HG02623 (cell line): ENCODE data around the gene CPVL.

Source experiments
- ATAC-seq: cut with Tn5 transposase; IDR thresholded peaks from one replicate; pipeline ENCODE4 v1.9.1; 2021; ENCODE audit warnings: moderate library complexity; ENCODE audit not compliant: unreplicated experiment

The CPVL gene

GRCh38 chr7:29007127-29007526 is 139.2 kb downstream of the CPVL start:
- ATAC-seq = no peak

- ATAC-seq = no peak
These were observed 140.5 kb downstream of the CPVL start for GRCh38 chr7:29005829-29006228.

- no peak for ATAC-seq
These were observed 140.9 kb downstream of the CPVL start for GRCh38 chr7:29005406-29005805.

- ATAC-seq = no peak
These were observed 142.6 kb downstream of the CPVL start for GRCh38 chr7:29003703-29004102.

GRCh38 chr7:29000717-29001076 is 145.6 kb downstream of the CPVL start:
- no peak for ATAC-seq

DNA sequence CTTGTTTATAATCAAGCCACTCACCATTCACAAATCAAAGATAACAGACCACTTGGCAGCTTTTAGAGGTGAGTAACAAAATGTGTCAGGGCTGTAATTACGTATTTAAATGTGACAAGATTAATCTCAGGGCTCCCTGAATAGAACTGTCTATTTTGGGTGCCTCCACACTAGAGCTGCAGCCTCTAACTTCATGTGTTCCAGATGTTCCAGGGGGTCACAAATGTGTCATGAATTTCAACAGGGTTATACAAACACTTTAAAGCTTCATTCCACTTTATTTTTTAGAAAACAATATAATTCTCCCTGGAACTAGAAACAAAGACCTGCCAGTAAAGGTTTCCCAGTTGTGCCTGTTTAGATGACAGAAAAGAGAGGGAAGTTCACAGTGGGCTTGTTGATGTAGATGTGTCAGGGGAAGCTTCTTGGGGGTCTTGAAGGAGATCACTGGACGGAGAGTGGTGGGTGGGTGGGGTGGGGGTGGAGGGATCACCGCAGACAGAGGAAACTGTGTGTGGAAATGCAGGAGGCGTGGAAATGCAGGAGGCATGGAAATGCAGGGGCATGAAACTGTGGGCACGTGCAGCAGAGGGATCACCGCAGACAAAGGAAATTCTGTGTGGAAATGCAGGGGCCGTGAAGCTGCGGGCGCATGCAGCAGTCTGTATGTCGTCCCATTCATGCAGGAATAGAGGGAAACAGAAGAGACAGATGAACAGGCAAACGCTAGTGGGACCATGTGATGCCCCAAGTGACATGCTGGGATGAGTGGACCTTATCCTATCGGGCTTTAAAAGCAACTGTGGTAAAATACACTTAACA is 146.2 kb downstream of the CPVL start:
- ATAC-seq = no peak

DNA sequence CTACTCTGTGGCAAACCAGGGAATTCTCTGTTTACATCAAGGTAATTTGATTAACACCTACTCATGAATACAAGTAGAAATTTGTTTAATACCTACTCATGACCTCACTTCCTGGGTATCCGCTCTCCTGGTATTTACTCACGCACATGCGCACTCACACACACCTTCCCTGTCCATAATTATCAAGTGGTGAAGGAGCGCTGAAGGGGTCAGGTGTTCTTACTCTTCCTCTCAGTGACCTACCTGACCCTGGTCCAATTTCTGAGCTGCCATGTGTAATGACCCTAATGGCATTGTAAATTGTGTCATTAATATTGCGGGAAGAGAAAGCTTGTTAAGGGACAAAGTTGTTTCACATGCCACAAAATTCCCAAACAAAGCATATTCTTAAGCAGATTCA is 146.9 kb downstream of the CPVL start:
- no peak for ATAC-seq

DNA sequence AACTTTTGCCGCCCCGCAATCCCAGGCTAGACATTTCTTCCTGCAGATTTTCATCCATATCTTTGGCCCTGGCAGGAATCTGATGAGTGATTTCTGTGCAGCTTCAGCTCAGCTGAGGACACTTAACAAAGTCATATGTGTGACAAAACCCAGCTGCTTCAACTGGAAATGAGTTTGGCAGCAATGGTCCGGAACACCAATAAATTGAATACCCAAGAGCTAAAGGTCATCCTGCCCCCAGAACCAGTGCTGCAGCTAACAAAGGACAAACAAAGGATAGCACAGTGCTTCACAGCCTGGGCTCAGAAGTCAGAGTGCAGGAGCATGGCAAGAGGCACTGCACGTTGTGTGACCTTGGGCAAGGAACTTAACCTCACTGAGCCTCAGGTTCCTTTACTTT is 148.2 kb downstream of the CPVL start:
- no peak for ATAC-seq

GRCh38 chr7:28996836-28997235 is 149.5 kb downstream of the CPVL start:
- ATAC-seq = no peak

- ATAC-seq = no peak
These were observed 153.0 kb downstream of the CPVL start for GRCh38 chr7:28993371-28993770.

DNA sequence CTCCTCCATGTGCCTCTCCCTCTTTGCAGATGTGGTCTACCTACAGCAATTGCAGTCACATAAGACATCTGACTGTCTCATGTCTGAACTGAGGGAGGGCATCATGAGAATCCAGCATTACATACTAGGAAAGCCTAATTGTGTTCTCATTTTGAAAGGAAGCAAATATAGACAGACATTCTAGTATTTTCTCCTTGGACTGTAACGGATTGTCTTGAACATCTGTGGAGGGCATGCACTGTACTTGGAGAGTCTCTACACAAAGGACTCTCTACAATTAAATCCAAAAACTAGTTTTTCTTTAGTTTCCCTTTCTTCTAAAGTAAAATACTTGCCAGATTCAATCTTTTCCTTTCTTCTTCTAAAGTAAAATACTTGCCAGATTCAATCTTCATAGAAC is 153.5 kb downstream of the CPVL start:
- ATAC-seq = no peak

GRCh38 chr7:28990200-28990960 is 156.0 kb downstream of the CPVL start:
- ATAC-seq = no peak

DNA sequence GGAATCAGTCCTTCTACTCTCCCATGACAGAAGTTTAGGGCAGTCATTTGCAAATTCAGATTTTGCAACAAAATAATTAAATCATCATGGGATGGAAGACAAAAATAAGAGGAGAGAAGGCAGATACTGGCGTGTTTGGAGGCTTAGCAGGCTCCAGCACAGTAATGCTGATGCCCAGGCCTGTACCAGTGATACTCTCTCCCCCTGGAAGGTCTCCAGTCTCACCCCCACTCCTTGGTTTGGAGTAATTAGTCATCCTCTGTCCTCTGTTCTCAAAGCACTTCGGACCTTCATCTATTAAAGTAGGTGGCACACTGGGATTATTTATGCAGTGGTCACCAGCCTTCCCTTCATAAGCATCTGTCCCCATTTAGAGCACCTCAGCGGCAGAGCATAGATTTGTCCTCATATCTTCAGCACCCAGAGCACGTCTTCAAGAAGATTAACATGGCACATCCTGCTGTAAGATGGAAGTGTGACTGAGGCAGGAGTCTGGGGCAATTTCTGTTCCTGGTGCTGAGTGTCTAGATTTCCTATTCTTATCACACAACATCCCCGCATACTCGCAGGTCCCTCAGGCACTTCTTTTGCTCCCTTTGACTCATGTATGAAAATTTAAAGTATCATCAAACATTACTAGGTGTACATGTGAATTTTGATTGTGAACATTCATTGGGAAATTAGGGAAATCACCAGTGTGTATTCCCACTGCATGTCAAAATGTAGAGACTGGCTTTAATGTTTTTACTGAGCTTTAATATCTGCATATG is 156.9 kb downstream of the CPVL start:
- no peak for ATAC-seq

DNA sequence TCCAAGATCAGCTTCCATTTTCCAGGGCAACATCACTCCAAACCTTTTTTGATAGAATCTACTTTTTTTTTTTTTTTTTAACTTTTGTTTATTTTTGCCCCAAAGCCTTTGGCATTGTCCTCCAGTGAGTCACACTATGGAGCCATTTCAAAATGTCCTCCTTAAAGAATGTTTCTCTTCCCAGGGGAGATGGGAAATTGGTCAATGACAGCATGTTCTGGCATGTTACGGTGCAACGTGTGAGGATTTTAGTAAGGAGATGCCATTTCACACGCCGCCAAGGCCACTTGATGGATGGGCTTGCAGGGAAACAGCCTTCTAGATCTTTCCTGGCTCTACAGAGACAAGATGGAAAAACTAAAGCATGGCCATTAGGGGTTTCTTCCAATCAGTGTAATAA is 157.5 kb downstream of the CPVL start:
- ATAC-seq = no peak

- ATAC-seq = no peak
These were observed 158.2 kb downstream of the CPVL start for GRCh38 chr7:28988091-28988490.

GRCh38 chr7:28986765-28987110 is 159.6 kb downstream of the CPVL start:
- ATAC-seq = no peak

DNA sequence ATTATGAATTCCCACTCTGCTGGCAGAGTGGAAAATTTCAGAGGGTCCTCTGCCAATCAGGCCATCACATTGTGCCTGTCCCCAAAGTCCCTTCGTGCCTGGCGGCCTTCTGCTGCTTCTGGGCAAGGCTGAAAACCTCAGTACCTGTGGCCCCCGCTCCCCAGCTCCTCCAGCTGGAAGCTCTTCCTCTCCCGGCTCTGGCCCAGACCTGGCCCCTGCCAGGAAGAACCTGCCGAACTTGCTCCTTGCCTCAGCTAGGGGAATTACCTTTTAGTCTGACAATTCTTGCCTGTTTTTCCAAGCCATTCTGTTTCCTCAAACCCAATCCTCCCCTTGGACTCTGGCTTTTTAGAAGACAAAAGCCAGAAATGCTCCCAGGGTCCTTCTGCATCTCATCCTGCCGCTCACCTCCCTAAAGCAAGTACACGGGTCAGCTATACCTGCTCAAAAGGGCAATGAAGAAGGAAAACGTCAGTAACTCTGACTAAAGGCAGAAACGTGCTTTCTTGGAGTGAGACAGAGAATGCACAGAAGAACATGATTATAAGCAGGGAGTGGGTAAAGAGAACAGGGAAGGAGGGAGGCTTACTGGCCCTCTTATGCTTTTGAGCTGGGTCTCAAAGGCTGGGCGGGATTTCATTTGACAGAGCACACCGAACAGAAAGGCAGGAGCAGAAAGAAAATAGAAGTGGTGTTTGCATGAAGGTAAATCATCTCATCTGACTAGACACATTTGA is 160.1 kb downstream of the CPVL start:
- no peak for ATAC-seq

GRCh38 chr7:28984631-28985030 is 161.7 kb downstream of the CPVL start:
- no peak for ATAC-seq

DNA sequence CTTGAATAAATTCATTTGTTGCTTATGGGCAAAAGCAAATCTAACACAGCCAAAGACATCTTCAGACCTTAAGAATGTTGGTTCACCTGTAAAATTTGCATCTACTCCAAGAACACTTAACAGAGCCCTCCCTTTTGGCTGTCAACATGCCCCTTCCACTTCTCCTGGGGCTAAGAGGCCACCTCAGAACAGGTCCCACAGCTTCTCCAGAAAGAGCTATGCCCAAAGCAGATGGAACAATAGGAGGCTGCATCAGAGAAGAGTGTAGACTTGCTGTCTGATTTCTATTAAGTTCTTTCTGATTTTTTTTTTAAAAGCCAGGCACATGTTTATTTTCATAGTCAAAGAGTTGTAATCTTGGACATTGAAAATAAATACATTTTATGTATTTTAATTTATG is 162.1 kb downstream of the CPVL start:
- ATAC-seq = no peak

GRCh38 chr7:28983396-28984190 is 162.7 kb downstream of the CPVL start:
- ATAC-seq = no peak

DNA sequence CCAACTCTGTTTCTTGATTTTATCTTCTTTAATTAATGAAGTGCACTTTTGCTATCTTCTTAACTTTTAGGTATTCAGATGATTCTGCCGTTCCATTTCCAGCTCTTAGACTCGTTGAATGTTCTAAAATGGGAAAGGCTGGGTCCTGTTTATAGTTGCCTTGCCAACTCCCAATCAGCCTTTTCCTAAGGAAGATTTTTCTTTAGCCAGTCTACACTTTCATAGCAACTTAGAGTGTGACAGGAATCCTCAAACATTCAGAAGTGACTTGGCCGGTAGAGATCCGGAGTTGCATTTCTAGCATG is 165.2 kb downstream of the CPVL start:
- no peak for ATAC-seq
